Activated CD4-positive, alpha-beta T cell treated with anti-CD3 and anti-CD28 coated beads for 24 hours (primary cell): ENCODE results near the gene LVRN.

ENCODE experiments used
- DNase-seq, 2 donors: peaks; one replicate each; pipeline ENCODE4 v3.0.0-alpha.2; 2020; ENCODE audit warnings: low read depth in 2 of 2

The LVRN gene

DNA sequence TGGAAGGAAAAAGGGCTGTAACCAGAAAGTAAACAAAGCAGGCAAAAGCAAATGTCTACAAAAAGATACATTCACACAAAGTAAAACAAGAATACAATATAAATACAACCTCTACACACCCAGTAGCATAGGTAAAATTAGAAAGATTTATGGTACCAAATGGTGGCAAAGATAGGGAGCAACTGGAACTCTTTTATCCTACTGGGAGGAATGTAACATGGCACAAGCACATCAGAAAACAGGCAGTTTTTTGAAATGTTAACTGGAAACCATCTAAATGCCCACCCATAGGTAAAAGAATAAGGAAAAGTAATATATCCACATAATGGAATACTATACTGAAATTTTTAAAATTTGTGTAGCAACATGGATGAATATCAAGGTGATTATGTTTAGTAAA, 61.3 kb downstream of the LVRN start:
- no peak for DNase-seq

DNA sequence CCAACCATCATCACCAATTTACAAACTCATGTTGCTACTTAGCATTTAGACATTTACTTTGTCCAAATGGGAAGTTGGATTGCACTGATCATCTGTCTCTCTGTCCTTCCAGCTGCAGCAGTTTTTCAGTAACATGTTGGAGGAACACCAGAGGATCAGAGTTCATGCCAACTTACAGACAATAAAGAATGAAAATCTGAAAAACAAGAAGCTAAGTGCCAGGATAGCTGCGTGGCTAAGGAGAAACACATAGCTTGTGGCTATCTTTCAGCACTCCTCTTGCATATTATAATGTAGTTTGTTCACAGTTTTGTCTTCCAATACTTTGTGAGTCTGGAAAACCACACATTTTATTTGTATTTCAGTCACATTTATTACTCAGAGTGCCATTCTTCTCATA, 63.6 kb downstream of the LVRN start:
- no peak for DNase-seq

DNA sequence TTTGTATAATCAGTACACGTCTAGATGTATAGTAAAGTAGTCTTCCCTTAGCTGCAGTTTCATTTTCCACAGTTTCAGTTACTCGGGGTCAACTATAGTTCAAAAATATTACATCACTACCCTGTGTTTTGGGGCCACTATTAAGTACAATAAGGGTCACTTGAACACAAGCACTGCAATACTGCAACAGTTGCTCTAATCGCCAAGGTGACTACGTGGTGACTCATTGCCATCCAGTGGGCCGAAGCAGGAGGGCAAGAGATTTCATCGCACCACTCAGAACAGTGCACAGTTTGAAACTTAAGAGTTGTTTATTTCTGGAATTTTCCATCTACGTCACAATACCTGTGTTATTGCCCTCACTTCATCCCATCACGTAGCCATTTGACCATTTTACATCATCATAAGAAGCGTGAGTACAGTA, 69.8 kb downstream of the LVRN start, which contains the start of gene ARL14EPL:
Gene ARL14EPL (plus strand): TSS at position 379 of the 424 bp plus-strand sequence. CDS start 18,994 bp downstream, outside the sequence.
- no peak for DNase-seq

DNA sequence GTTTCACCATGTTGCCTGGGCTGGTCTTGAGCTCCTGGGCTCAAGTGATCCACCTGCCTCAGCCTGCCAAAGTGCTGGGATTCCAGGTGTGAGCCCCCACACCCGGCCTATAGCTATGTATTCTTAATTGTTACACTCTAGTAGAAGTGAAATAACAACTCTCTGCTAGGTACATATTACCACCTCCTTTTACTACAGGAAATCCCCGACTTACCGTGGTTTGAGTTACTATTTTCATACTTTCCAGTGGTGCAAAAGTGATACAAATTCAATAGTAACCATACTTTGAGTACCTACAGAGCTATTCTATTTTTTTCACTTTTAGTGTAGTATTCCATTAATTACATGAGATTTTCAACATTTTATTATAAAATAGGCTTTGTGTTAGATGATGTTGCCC, 70.7 kb downstream of the LVRN start:
- DNase-seq: no peak

DNA sequence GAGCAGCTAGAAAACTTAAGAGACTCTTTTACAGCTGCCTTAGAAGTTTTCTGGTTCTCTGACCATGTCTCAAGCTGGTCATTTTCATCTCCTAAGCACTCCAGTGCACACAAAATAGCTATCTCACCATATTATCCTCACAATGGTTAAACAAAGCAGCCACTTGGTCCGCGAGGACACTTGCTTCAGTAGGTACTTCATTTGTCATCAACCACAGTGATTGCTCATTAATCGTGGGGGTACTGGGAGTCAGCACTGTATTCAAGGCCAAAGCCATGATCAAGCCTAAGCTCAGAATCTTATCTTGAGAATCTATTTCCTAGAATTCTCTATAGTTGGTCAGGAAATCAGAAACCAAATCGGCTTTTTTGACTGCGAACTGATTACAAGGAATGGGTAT, 72.8 kb downstream of the LVRN start:
- no peak for DNase-seq

DNA sequence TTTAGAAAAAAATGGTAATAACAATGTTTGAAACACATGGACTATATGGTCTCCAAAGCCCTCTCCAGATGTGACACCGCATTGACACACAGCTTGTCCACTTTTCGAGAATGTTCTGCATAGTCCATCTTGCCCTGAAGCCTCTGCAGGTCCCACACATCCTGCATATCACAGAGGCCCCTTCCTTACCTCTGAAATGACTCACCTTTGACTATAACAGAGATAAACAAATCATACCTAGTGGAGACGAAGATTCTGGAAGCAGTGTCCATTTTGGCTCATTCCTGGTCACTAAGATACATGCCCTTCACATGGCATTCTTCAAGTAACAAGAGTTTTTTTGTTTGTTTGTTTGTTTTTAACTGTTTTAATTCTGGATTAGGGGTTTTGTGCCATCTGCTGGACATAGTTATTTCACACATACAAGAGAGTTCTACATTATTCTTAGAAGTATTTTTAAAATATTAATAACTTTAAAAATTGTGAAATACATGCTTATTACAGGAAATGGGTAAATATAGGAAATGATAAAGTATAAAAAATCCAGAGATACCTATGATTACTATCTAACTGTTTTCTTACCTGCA, 75.1 kb downstream of the LVRN start:
- no peak for DNase-seq

DNA sequence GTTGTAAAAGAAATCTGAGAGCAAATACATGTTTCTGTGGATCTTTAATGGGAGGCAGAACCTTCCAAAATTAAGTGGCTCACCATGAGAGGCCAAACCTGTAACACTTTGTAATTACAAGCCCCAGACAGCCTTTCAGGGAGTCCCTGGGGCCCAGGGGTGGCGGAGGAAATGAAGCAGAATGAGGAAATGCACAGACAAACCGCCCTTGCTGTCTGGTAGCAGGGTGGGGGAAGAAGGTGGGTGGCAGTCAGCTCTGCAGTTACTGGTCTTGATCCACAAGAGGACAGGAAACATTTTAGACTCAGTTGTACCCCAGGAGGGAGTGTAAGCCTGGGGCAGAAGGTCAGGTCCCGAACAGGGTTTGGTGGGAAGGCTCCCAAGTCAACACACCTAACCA, 76.5 kb downstream of the LVRN start:
- DNase-seq: no peak

DNA sequence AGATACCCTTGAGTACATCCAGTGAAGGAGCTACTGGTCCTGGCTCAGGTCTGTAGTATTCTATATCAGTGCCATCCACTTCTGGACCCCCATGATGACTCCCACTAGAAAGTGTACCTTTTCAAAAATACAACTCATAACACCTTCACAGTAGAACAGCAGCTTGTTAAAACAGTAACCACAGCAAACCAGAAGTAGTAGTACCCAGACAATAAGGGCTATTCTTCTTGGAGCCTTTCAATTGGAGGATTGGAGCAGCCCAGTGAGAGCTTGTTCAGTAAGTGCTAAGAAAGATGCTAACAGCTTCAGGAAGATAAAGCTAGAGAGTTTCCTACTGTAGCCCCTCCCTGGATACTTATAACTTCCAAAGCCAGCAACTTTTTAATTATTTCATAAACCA, 80.1 kb downstream of the LVRN start:
- DNase-seq: no peak

DNA sequence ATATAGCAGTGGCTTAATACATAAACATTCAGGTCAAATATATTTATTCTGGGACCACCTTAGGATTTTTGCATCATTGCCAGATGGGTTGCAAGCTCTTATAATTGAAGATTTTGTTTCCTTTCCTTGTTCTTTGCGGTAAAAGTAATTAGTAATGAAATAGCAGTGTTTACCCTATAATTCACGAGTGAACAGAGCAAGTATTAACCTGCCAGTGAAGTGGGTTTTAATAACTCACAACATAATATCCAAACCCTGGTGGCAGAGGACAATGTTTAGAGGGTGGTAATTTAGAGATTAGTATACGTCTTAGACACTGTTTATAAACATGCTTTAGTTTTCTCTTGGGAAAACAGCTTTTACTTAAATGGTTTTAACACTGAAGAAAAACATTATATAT, 81.8 kb downstream of the LVRN start:
- DNase-seq: no peak

DNA sequence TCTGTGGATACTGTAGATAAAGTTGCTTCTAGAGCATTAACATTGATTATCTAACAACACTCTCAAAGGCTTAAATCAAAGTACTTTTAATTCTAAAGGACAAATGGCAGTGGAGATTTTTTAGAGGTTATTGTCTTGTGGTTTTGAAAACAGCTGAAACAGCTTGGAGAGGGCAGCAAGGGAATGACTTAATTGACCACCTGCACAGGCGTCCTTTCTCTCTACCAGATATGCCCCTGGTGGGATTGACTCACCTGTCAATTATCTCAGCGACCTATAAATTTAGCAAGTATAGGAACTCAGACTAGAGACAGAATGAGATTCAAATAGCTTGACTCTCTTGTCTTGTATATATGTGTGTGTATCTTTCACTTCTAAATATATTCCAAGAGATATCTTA, 83.5 kb downstream of the LVRN start:
- no peak for DNase-seq

DNA sequence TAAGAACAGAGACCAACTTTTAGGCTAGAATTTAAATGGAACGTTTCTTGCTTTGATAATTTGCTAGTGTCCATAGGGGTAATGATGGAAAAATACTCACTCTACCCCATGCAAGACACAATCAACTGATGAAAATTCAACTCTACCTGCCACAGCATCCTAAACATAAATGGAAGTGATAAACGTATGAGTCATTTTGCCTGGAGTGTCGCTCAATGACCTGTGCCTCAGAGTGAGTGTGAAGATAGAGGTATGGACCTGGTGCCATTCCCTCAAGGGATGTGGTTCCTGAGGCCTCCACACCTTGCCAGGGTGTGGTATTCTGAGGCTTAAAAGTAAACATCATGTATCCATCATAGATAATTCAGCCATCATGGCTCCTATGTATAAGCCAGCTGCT, 84.0 kb downstream of the LVRN start:
- no peak for DNase-seq

DNA sequence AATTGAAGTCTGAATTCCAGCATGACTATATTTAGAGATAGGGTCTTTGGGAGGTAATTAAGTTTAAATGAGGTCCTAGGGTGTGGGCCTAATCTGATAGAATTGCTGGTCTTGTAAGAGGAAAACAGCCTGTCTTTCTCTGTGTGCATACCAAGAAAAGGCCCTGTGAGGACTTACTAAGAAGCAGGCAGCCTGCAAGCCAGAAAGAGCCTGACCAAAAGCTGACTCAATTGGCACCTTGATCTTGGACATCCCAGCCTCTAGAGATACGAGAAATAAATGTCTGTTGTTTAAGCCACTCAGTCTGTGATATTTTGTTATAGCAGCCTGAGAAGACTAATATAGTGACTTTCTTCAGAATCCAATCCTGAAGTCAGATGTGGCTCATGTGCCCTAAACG, 84.5 kb downstream of the LVRN start:
- DNase-seq: no peak

DNA sequence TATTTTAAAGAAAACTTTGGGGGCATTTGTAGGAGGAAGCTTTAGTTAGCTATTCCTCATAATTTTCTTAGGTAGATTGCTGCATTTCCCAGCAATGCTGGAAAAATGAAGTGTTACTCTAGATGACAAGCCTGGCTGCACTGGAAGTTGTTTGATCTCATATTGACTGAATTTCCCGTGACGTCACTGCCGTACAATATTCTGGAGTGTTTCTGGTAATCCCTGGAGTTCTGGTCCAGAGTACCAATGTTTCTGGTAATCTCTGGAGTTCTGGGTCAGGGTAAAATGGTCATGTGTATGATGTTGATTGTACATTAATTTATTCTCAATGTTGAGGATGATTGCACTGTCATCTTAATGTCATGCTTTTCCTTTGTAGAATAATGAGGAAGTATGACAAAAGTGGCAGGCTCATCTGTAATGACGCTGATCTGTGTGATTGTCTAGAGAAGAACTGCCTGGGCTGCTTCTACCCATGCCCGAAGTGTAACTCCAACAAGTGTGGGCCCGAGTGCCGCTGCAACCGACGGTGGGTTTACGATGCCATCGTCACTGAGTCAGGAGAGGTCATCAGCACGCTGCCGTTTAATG, 96.2 kb downstream of the LVRN start:
- DNase-seq: no peak

DNA sequence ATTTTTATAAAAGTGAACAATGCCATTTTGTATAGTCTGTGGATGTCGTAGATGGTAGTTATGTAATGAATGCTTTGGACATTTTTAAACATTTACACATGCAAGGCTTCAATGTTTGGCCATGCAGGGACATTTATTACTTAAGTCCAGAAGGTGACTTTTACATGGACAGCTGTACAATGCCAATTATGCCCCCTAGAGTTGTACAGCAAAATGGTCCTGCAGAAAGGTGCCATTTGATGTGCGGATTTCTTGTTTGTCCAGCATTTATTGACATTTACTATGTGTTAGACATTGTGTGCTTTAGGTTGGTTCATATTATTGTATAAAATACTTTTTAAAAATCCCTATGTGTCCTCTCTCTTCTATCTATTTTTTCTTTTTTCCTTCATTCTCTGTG, 100.1 kb downstream of the LVRN start:
- DNase-seq: no peak

DNA sequence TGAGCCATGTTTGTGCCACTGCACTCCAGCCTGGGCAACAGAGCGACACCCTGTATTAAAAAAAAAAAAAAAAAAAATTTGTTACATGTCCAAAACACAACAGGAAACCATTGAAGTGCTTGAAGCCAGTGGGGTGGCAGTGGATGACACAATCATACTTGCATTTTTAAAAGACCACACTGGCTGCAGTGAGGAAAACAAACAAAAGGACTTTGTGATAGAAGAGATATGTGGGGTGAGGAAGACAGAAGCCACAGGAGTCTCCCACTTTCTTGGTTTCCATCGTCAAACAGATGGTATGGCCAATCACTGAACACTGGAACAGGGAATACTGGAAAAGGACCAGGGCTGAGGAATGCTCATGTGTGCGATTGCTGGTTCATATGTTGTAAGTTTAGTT, 101.7 kb downstream of the LVRN start:
- no peak for DNase-seq

DNA sequence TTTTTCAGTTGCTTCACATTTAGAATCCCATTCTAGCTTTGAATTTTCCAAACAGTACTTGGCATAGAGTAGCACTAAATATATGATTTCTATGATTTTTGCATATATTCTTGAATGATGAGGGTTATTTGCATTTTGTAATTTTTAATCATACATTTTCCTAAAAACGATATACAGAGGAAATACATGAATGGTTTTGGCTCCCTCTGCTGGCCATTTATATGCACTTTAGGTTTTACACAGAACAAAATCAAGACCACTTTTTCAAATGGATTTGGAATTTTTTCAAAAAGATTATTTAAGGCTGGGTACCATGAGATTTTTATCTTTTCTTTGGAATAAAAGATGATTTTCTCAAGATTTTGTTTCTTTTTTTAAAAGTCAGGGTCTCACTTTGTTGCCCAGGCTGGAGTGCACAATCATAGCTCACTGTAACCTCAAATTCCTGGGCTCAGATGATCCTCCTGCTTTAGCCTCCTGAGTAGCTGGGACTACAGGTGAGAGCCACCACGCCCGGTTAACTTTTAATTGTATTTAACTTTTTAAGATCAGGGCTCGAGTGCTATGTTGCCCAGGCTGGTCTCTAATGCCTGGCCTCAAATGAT, 105.9 kb downstream of the LVRN start:
- no peak for DNase-seq

DNA sequence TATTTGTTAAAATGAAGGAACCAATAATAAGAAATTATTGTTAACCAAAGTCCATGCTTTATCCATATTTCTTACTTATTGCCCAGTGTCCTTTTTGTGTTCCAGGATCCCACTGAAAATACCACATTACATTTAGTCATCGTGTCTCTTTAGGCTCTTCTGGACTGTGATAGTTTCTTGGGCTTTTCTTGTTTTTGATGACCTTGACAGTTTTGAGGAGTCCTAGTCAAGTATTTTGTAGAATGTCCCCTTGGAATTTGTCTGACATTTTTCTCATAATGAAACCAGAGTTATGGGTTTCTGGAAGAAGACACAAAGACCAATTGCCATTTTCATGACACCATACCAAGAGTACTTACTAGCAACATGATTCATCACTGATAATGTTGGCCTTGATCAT, 108.9 kb downstream of the LVRN start:
- DNase-seq: no peak

DNA sequence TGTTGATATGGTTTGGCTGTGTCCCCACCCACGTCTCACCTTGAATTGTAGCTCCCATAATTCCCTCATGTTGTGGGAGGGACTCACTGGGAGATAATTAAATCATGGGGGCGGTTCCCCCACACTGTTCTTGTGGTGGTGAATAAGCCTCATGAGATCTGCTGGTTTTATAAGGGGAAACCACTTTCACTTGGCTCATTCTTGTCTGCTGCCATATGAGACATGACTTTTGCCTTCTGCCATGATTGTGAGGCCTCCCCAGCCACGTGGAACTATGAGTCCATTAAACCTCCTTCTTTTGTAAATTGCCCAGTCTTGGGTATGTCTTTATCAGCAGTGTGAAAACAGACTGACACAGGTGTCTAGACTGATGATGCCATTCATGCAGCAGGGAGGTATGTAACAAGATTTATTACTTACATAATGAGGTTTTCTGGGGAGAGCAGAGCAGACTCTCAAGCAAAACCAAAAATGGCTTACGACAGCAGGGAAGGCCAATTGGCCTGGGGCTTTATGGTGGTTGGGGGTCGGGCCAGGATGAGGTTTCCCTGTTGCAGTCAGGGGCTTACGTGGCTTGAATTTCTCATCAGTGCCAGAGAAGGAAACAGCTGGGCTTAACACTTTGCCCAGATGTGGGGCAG, 113.0 kb downstream of the LVRN start:
- DNase-seq: no peak

DNA sequence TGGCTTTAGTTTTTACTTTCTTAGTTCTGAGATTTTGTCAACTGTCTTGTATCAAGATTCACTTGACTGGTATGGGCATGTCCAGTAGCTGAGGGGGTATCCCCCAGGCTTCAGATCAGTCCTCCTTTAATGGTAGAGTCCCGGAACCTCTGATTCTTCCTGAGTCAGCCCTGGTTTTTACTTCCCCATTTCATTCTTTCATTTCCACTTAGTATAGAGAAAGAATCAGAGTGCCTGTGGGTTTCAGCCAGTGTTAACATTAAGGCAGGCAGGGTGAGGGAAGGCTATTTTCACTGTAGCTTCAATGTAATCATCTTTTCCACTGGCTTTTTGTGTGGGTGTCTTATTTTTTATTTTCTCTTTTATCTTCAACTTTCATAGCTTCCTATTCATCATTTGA, 114.2 kb downstream of the LVRN start:
- no peak for DNase-seq
